Measurements from ENCODE around the gene DLG3.
"Not testable (repeated sequence)": the region's sequence is repeated elsewhere in the genome, so short reads cannot be mapped to it uniquely, and the experiment has no call there.

Gene DLG3

GRCh38 chrX:70444326-70444945 is at the start of gene DLG3:
DLG3 (plus strand) TSS chrX:70444835; CDS start chrX:70445202, 367 bp downstream.
- DNase-seq: no peak

- DNase-seq: peak in 3 of 6 experiments; percentile 53 to 68 (median 54)
Observed at GRCh38 chrX:70398899-70399298, 45.7 kb upstream of the DLG3 start.

- not testable (repeated sequence) for DNase-seq
Observed at GRCh38 chrX:70400181-70400580, 44.5 kb upstream of the DLG3 start.

- DNase-seq: no peak
Observed at GRCh38 chrX:70402721-70403120, 41.9 kb upstream of the DLG3 start.

GRCh38 chrX:70405003-70405402 is 39.6 kb upstream of the DLG3 start:
- DNase-seq: no peak

GRCh38 chrX:70410921-70411320 is 33.7 kb upstream of the DLG3 start:
- no peak for DNase-seq

- no peak for DNase-seq
Observed at GRCh38 chrX:70411475-70411874, 33.2 kb upstream of the DLG3 start.

- no peak for DNase-seq
Observed at GRCh38 chrX:70421618-70422017, 23.0 kb upstream of the DLG3 start.

- DNase-seq: no peak
Observed at GRCh38 chrX:70422851-70423341, 21.7 kb upstream of the DLG3 start, which contains the start of gene GDPD2. GDPD2 (plus strand) TSS chrX:70423314; CDS start chrX:70424985, 1,671 bp downstream.

GRCh38 chrX:70423936-70424675 is 20.5 kb upstream of the DLG3 start:
- no peak for DNase-seq

GRCh38 chrX:70424801-70425200 is 19.8 kb upstream of the DLG3 start:
- no peak for DNase-seq

- DNase-seq: no peak
Observed at GRCh38 chrX:70426286-70427278, 18.1 kb upstream of the DLG3 start.

- no peak for DNase-seq
Observed at GRCh38 chrX:70427365-70427764, 17.3 kb upstream of the DLG3 start.

- no peak for DNase-seq
Observed at GRCh38 chrX:70429759-70430158, 14.9 kb upstream of the DLG3 start.

GRCh38 chrX:70432936-70433847 is 11.4 kb upstream of the DLG3 start:
- DNase-seq: no peak

- DNase-seq: peak; percentile 48 to 75 (median 62)
Observed at GRCh38 chrX:70433848-70434351, 10.7 kb upstream of the DLG3 start.

GRCh38 chrX:70434352-70434866 is 10.2 kb upstream of the DLG3 start:
- DNase-seq: peak in 3 of 6 experiments; percentile 11 to 52 (median 46)

- DNase-seq: no peak
Observed at GRCh38 chrX:70434914-70435586, 9.6 kb upstream of the DLG3 start.

GRCh38 chrX:70436343-70436742 is 8.3 kb upstream of the DLG3 start:
- DNase-seq: no peak

GRCh38 chrX:70437011-70437410 is 7.6 kb upstream of the DLG3 start:
- no peak for DNase-seq

Measured in stimulated activated naive CD4-positive, alpha-beta T cell (primary cell).